Measurements from ENCODE around the gene TUBGCP2.
"Not testable (repeated sequence)": the region's sequence is repeated elsewhere in the genome, so short reads cannot be mapped to it uniquely, and the experiment has no call there.

TUBGCP2 gene

GRCh38 chr10:133276435-133277201 is 32.1 kb downstream of the TUBGCP2 start, which contains the start of gene ADAM8:
Gene ADAM8, minus strand, starts transcription at chr10:133276868. Its CDS starts 51 bp downstream, at chr10:133276817.
- peak; percentile 75 for DNase-seq

GRCh38 chr10:133276100-133276434 is 32.6 kb downstream of the TUBGCP2 start:
- DNase-seq = no peak

- DNase-seq = peak; percentile 61
Measured at GRCh38 chr10:133275684-133276092, 33.0 kb downstream of the TUBGCP2 start.

- DNase-seq = peak; percentile 90
Measured at GRCh38 chr10:133274751-133275683, 33.7 kb downstream of the TUBGCP2 start.

- no peak for DNase-seq
Measured at GRCh38 chr10:133273534-133274143, 35.0 kb downstream of the TUBGCP2 start.

- DNase-seq = no peak
Measured at GRCh38 chr10:133272964-133273420, 35.7 kb downstream of the TUBGCP2 start.

GRCh38 chr10:133272301-133272963 is 36.2 kb downstream of the TUBGCP2 start:
- DNase-seq = no peak

GRCh38 chr10:133271521-133272300 is 37.0 kb downstream of the TUBGCP2 start:
- no peak for DNase-seq

- DNase-seq = no peak
Measured at GRCh38 chr10:133270773-133271297, 37.8 kb downstream of the TUBGCP2 start.

- DNase-seq = no peak
Measured at GRCh38 chr10:133270204-133270603, 38.5 kb downstream of the TUBGCP2 start.

GRCh38 chr10:133269367-133269766 is 39.3 kb downstream of the TUBGCP2 start:
- no peak for DNase-seq

- no peak for DNase-seq
Measured at GRCh38 chr10:133268532-133268931, 40.1 kb downstream of the TUBGCP2 start.

- no peak for DNase-seq
Measured at GRCh38 chr10:133267829-133268228, 40.8 kb downstream of the TUBGCP2 start.

GRCh38 chr10:133267293-133267692 is 41.4 kb downstream of the TUBGCP2 start:
- no peak for DNase-seq

GRCh38 chr10:133266056-133266795 is 42.4 kb downstream of the TUBGCP2 start:
- DNase-seq = no peak

GRCh38 chr10:133265052-133265451 is 43.6 kb downstream of the TUBGCP2 start:
- not testable (repeated sequence) for DNase-seq

- peak; percentile 61 for DNase-seq
Measured at GRCh38 chr10:133264461-133264860, 44.2 kb downstream of the TUBGCP2 start.

- no peak for DNase-seq
Measured at GRCh38 chr10:133263674-133264073, 45.0 kb downstream of the TUBGCP2 start.

GRCh38 chr10:133262696-133263095 is 46.0 kb downstream of the TUBGCP2 start:
- no peak for DNase-seq

- DNase-seq = peak; percentile 90
Measured at GRCh38 chr10:133261726-133262325, 46.8 kb downstream of the TUBGCP2 start.
